HepG2 (cell line): ENCODE measurements around the gene ACRBP. TPM values are rescaled to one million over a fixed set of nuclear protein-coding genes. Genes with fewer than 3 reads are reported as not detected.
A peak's percentile ranks its signal among the peaks of the same experiment; 100 is the strongest.

Experiments used
- ATAC-seq: fragments of 200-7000 bp; cut with Tn5 transposase; 3 replicates; pipeline ENCODE4 v1.9.1; 2020; ENCODE audit warnings: mild to moderate bottlenecking, moderate library complexity
- BruUV-seq: library from RNA; stranded (reverse); fragments of 400-500 nt; replicated peaks from 2 replicates; lab custom pipeline; 2021; lab: Mats Ljungman, UMichigan
- CTCF ChIA-PET: fragments of 300-600 bp; formaldehyde crosslinking; extraction: SDS; loops from one replicate; lab custom pipeline; 2021; ENCODE audit warnings: low total read pairs, inconsistent platforms, low intra/inter-chr PET ratio; lab: Yijun Ruan, JAX
- POLR2A ChIA-PET: fragments of 350-600 bp; sonication (Branson Sonifier 250); formaldehyde crosslinking; loops from one replicate; lab custom pipeline; 2020; ENCODE audit warnings: antibody characterized with exemption, inconsistent platforms; lab: Yijun Ruan, JAX
- DNase-seq: peaks from one replicate; pipeline ENCODE4 v3.0.0-alpha.2; 2015; ENCODE audit warnings: low spot score
- FAIRE-seq: peaks from 3 replicates; lab custom pipeline; 2011; peaks lifted over from hg19 to GRCh38; lab: Jason Lieb, UNC
- H2AFZ ChIP-seq: one replicate; pipeline ENCODE4 v1.6.1; 2011; ENCODE audit warnings: low read length, inconsistent platforms
- H3K27ac ChIP-seq: fragments of 300-600 bp; 3 replicates; pipeline ENCODE4 v1.8.0; 2011; ENCODE audit warnings: mixed run types, mild to moderate bottlenecking, mixed read lengths, low read length, inconsistent platforms; ENCODE audit not compliant: insufficient read depth; ENCODE audit errors: extremely low read length
- H3K27me3 ChIP-seq, 2 experiments: fragments of 200-600 bp in 1 of 2; 2 replicates in 1 of 2; 3 replicates in 1 of 2; pipeline versions ENCODE4 v1.6.0 to v1.8.0; 2011; ENCODE audit warnings: low read length in 2 of 2, mild to moderate bottlenecking in 2 of 2, moderate library complexity in 2 of 2, inconsistent platforms in 1 of 2; ENCODE audit not compliant: insufficient read depth in 2 of 2, control insufficient read depth in 1 of 2
- H3K36me3 ChIP-seq, 2 experiments: fragments of 200-600 bp in 1 of 2; replicated peaks in 1 of 2; 2 replicates in 1 of 2; 3 replicates in 1 of 2; pipeline versions ENCODE4 v1.5.1 to v1.8.0; 2011; ENCODE audit warnings: low read length in 2 of 2, inconsistent platforms in 1 of 2; ENCODE audit not compliant: insufficient read depth in 2 of 2, control insufficient read depth in 1 of 2
- H3K4me1 ChIP-seq: 2 replicates; pipeline ENCODE4 v1.5.1; 2012; ENCODE audit warnings: low read length, inconsistent platforms; ENCODE audit not compliant: insufficient read depth
- H3K4me2 ChIP-seq: 2 replicates; pipeline ENCODE4 v1.6.0; 2011; ENCODE audit warnings: low read depth, low read length, inconsistent platforms
- H3K4me3 ChIP-seq, 3 experiments: fragments of 200-600 bp in 1 of 3; sonication (generic), shearing (Covaris generic) in 1 of 3; replicated peaks in 1 of 3; 2 replicates each; pipeline ENCODE4 v1.5.1; 2011 to 2016; ENCODE audit warnings: low read length in 3 of 3, inconsistent platforms in 2 of 3, low read depth in 2 of 3, mild to moderate bottlenecking in 2 of 3, control low read depth in 1 of 3, mixed read lengths in 1 of 3; ENCODE audit not compliant: insufficient read depth in 1 of 3
- H3K79me2 ChIP-seq: one replicate; pipeline ENCODE4 v1.6.1; 2011; ENCODE audit warnings: low read length, inconsistent platforms; ENCODE audit not compliant: insufficient read depth
- H3K9ac ChIP-seq: 2 replicates; pipeline ENCODE4 v1.6.0; 2011; ENCODE audit warnings: mild to moderate bottlenecking, low read depth, low read length, inconsistent platforms; ENCODE audit not compliant: insufficient read depth
- H3K9me3 ChIP-seq: 2 replicates; pipeline ENCODE4 v1.5.1; 2012; ENCODE audit warnings: mild to moderate bottlenecking, low read length
- H4K20me1 ChIP-seq: 2 replicates; pipeline ENCODE4 v1.6.0; 2011; ENCODE audit warnings: inconsistent platforms, mild to moderate bottlenecking, low read length, moderate library complexity; ENCODE audit not compliant: insufficient read depth
- ARNTL ChIP-seq: sonication (generic); formaldehyde crosslinking; IDR thresholded peaks from 2 replicates; pipeline ENCODE4 v1.4.0; 2020; ENCODE audit warnings: mild to moderate bottlenecking, missing genetic modification reagents
- CCDC6 ChIP-seq: sonication (generic); formaldehyde crosslinking; IDR thresholded peaks from 2 replicates; pipeline ENCODE4 v1.8.1; 2022; ENCODE audit warnings: mild to moderate bottlenecking, missing genetic modification reagents, moderate library complexity
- EZH2 ChIP-seq: conservative IDR thresholded peaks from 2 replicates; pipeline ENCODE4 v1.6.1; 2012; ENCODE audit warnings: mild to moderate bottlenecking, low read depth, low read length, moderate library complexity
- HNRNPUL1 ChIP-seq: fragments of 200-400 bp; formaldehyde crosslinking; IDR thresholded peaks from 2 replicates; pipeline ENCODE4 v1.6.1; 2017; ENCODE audit warnings: low read depth, mild to moderate bottlenecking, low read length, moderate library complexity
- MAFF ChIP-seq: IDR thresholded peaks from 2 replicates; pipeline ENCODE4 v1.6.1; 2011; ENCODE audit warnings: low read depth, low read length, improper control_type of control experiment
- MBNL3 ChIP-seq: fragments of 250-450 bp; sonication (Bioruptor Pico); conservative IDR thresholded peaks from 2 replicates; pipeline ENCODE4 v1.8.0; 2022; ENCODE audit warnings: mild to moderate bottlenecking, inconsistent platforms
- MED8 ChIP-seq: sonication (generic); formaldehyde crosslinking; IDR thresholded peaks from 2 replicates; pipeline ENCODE4 v1.8.1; 2023; ENCODE audit warnings: mild to moderate bottlenecking, missing genetic modification reagents; ENCODE audit not compliant: insufficient replicate concordance
- MTF2 ChIP-seq: sonication (generic); formaldehyde crosslinking; IDR thresholded peaks from 2 replicates; pipeline ENCODE4 v1.5.0; 2020; ENCODE audit warnings: missing genetic modification reagents, borderline replicate concordance
- RFX3 ChIP-seq: IDR thresholded peaks from 2 replicates; pipeline ENCODE4 v1.6.1; 2016; ENCODE audit warnings: missing biosample characterization, missing genetic modification reagents
- ZBTB42 ChIP-seq: sonication (generic); formaldehyde crosslinking; IDR thresholded peaks from 2 replicates; pipeline ENCODE4 v1.5.0; 2020; ENCODE audit warnings: mild to moderate bottlenecking, missing genetic modification reagents
- ZSCAN21 ChIP-seq: sonication (generic); formaldehyde crosslinking; IDR thresholded peaks from 2 replicates; pipeline ENCODE4 v1.8.0; 2022; ENCODE audit warnings: mild to moderate bottlenecking, missing genetic modification reagents, moderate library complexity, borderline replicate concordance
- WGBS: methylation state at CpG from one replicate; pipeline ENCODE4 v1.1.6; 2017; ENCODE audit warnings: low lambda C conversion rate; 5-methylcytosine and 5-hydroxymethylcytosine counted together
- in situ Hi-C: cut with HindIII; loops from 2 replicates; pipeline ENCODE4 v1.10.0; 2017; ENCODE audit warnings: low pct_unique_long_range_greater_than_20kb; ENCODE audit not compliant: extremely low pct_ligation_motif_present
- intact Hi-C: fragments of 100-400 bp; cut with micrococcal nuclease; formaldehyde crosslinking; loops from one replicate; pipeline ENCODE4 v1.10.0; 2022; ENCODE audit not compliant: unreplicated experiment
- polyA plus RNA-seq, 8 experiments: library from polyadenylated mRNA; depleted of rRNA in 3 of 8; stranded (reverse) in 7 of 8; unstranded in 1 of 8; fragments of >200 nt; fragmentation: Illumina TruSeq in 4 of 8; extraction: Trizol in 4 of 8; gene quantifications; 2 replicates each; pipeline versions ENCODE4 v1.2.1 to v1.2.3, GENCODE V29; 2011 to 2016; ENCODE audit warnings: low read depth in 4 of 8, missing spikeins in 1 of 8, mixed read lengths in 1 of 8; ENCODE audit not compliant: insufficient read depth in 1 of 8
- total RNA-seq, 5 experiments: library from RNA; depleted of rRNA; stranded (reverse); fragments of >200 nt; fragmentation: Illumina TruSeq; extraction: Trizol; gene quantifications; 2 replicates each; pipeline ENCODE4 v1.2.3, GENCODE V29; 2016; ENCODE audit warnings: low read depth in 1 of 5
- TF ChIP-seq, protein P1 (sequence below): IDR thresholded peaks from 2 replicates; pipeline ENCODE4 v1.6.1; 2016; ENCODE audit warnings: mild to moderate bottlenecking, missing biosample characterization, missing genetic modification reagents
- TF ChIP-seq, protein P2 (sequence below), 2 experiments: sonication (generic) in 1 of 2; formaldehyde crosslinking in 1 of 2; IDR thresholded peaks; 2 replicates each; pipeline versions ENCODE4 v1.6.1 to v1.9.0; 2014 to 2022; ENCODE audit warnings: antibody characterized with exemption in 1 of 2, borderline replicate concordance in 1 of 2, inconsistent platforms in 1 of 2, low read depth in 1 of 2, missing genetic modification reagents in 1 of 2
- TF ChIP-seq, protein P3 (sequence below): sonication (generic); formaldehyde crosslinking; IDR thresholded peaks from 2 replicates; pipeline ENCODE4 v1.8.0; 2023; ENCODE audit warnings: mild to moderate bottlenecking, missing genetic modification reagents

ACRBP gene
- total and polyA plus RNA-seq, 2 of the 13 experiments (the other 11 are each of a cell fraction or from before 2014, with no cell fraction given): 0.46 TPM; not detected in 1

DNA sequence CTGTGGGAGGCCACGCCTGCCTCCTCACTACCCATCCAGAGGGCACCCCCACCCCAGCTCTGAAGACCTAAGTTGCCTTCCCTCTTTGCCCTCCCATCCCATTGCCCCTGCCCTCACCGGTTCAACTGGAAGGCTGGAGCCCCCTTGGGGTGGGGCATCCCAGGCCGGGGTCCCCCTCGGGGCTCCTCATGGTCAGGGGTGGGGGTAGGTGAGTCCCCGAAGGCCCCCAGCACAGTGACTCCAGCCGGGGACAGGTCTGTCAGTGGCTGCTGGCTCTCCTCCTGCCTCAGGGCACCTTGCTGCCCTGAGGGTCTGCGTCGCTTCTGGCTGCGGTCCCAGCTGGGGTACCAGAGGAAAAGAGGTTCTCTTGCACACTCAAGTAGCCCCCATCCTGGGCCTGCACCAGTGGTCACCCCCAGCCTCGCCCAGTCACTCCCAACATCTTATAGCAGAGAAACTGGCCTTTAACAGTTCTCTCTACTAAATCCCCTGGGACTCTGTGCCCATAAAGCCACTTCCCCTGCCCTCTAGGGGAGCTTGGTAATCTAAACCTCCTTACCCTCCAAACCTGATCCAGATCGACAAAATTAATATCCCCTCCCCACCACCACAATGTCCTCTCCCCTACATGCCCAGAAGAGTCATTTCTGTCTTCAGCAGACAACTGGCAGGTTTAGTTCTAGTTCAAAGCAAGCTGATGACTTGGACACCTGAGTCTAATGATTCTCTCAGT, 48.2 kb upstream of the ACRBP start (continued):
- TF ChIP-seq EZH2: no peak
- TF ChIP-seq, protein P1, sequence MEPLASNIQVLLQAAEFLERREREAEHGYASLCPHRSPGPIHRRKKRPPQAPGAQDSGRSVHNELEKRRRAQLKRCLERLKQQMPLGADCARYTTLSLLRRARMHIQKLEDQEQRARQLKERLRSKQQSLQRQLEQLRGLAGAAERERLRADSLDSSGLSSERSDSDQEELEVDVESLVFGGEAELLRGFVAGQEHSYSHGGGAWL (CRISPR knock-in tag): no peak
- TF ChIP-seq ZBTB42 (CRISPR knock-in tag): no peak

DNA sequence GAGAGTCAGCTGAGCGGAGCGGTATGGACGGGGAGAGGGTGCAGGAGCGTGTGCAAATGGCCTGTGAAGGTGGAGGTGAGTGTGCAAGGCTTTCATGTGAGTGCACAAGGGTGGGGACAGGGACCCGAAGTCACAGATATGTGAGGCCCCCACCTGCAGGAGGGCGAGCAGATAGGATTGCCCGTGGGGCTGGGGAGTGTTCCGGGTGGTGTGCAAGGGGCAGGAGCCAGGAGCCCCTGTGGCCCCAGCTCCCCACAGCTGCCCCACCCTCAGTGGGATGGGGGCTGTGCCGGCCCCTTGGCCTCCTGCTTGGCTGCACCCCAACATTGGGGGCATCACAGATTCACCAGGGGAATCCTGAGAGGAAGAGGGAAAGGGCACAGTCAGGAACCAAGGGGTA, 47.5 kb upstream of the ACRBP start:
- peaks cover 3 to 45% of the 10 kb centered on the region in 2 experiments for H3K27me3 ChIP-seq
- H3K9me3 ChIP-seq: no peaks in the 10 kb centered on the region
- ChIA-PET CTCF (no interaction called here), POLR2A (no interaction called here)
- no peak overlapping the region for H2AFZ ChIP-seq
- peaks cover 18% of the 10 kb centered on the region for H3K4me1 ChIP-seq
- DNase-seq (no peak), FAIRE-seq (no peak), ATAC-seq (no peak)
- no peak overlapping the region for H3K9ac ChIP-seq
- H3K4me3 ChIP-seq: no peak overlapping the region; a peak in 1 of 6 replicates
- peaks cover 4% of the 10 kb centered on the region for H3K79me2 ChIP-seq
- intact Hi-C loops: loop anchor here (5.0 kb wide), 1 partner anchor 142 kb away; no protein-coding TSS in a partner anchor
- peak overlapping the region; percentile 6; the same call in 1 of the 2 replicates for H3K4me2 ChIP-seq
- in situ Hi-C loops: loop anchor here (5.0 kb wide), 2 partner anchors 32 to 77 kb away; partner anchors contain the start of gene ING4
- no peaks in the 10 kb centered on the region for H4K20me1 ChIP-seq
- no peaks in the 10 kb centered on the region for H3K36me3 ChIP-seq
- BruUV-seq: no TSS peak
- 11% methylated on average over 9 of the region's 9 CpGs for WGBS
- no peak overlapping the region for H3K27ac ChIP-seq
- TF ChIP-seq MBNL3 (CRISPR knock-in tag): no peak
- TF ChIP-seq, protein P2, sequence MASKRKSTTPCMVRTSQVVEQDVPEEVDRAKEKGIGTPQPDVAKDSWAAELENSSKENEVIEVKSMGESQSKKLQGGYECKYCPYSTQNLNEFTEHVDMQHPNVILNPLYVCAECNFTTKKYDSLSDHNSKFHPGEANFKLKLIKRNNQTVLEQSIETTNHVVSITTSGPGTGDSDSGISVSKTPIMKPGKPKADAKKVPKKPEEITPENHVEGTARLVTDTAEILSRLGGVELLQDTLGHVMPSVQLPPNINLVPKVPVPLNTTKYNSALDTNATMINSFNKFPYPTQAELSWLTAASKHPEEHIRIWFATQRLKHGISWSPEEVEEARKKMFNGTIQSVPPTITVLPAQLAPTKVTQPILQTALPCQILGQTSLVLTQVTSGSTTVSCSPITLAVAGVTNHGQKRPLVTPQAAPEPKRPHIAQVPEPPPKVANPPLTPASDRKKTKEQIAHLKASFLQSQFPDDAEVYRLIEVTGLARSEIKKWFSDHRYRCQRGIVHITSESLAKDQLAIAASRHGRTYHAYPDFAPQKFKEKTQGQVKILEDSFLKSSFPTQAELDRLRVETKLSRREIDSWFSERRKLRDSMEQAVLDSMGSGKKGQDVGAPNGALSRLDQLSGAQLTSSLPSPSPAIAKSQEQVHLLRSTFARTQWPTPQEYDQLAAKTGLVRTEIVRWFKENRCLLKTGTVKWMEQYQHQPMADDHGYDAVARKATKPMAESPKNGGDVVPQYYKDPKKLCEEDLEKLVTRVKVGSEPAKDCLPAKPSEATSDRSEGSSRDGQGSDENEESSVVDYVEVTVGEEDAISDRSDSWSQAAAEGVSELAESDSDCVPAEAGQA (IDR thresholded peaks at IDR 0.05; ENCODE audit: low read depth): no peak
- TF ChIP-seq, protein P2 (CRISPR knock-in tag; IDR thresholded peaks at IDR 0.05; ENCODE audit: borderline replicate concordance): no peak
- no peak for TF ChIP-seq CCDC6 (CRISPR knock-in tag)
- no peak for TF ChIP-seq ZSCAN21 (CRISPR knock-in tag)
- no peak for TF ChIP-seq ARNTL (CRISPR knock-in tag)
- no peak for TF ChIP-seq MED8 (CRISPR knock-in tag)
- no peak for TF ChIP-seq RFX3 (CRISPR knock-in tag)
- TF ChIP-seq MTF2 (CRISPR knock-in tag): no peak
- no peak for TF ChIP-seq MAFF
- TF ChIP-seq HNRNPUL1: no peak
- TF ChIP-seq, protein P3, sequence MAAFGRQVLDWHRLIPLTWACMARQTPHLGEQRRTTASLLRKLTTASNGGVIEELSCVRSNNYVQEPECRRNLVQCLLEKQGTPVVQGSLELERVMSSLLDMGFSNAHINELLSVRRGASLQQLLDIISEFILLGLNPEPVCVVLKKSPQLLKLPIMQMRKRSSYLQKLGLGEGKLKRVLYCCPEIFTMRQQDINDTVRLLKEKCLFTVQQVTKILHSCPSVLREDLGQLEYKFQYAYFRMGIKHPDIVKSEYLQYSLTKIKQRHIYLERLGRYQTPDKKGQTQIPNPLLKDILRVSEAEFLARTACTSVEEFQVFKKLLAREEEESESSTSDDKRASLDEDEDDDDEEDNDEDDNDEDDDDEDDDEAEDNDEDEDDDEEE (CRISPR knock-in tag): no peak
